Esophagus muscularis mucosa (tissue), 3 donors: ENCODE results near the gene RETN.

ENCODE experiments used
- CTCF ChIP-seq, 3 experiments: fragments of 200-600 bp in 2 of 3; fragments of 450-650 bp in 1 of 3; sonication (generic) in 2 of 3; IDR thresholded peaks; one replicate each; pipeline ENCODE4 v1.5.1; 2017 to 2019; ENCODE audit warnings: antibody characterized with exemption in 3 of 3, mild to moderate bottlenecking in 2 of 3, moderate library complexity in 1 of 3
- EP300 ChIP-seq: sonication (generic); formaldehyde crosslinking; IDR thresholded peaks from one replicate; pipeline ENCODE4 v1.6.1; 2017; ENCODE audit warnings: antibody characterized with exemption

GRCh38 chr19:7638802-7639465 is 29.9 kb upstream of the RETN start:
- TF ChIP-seq CTCF (IDR thresholded peaks at IDR 0.05) (no peak), EP300 (no peak)
